HepG2 (cell line): Measurements from ENCODE around the gene PROC. TPM values are rescaled to one million over a fixed set of nuclear protein-coding genes. Genes with fewer than 3 reads are reported as not detected.

ENCODE experiments used
- ATAC-seq: fragments of 200-7000 bp; cut with Tn5 transposase; 3 replicates; pipeline ENCODE4 v1.9.1; 2020; ENCODE audit warnings: mild to moderate bottlenecking, moderate library complexity
- BruUV-seq: library from RNA; stranded (reverse); fragments of 400-500 nt; replicated peaks from 2 replicates; lab custom pipeline; 2021; lab: Mats Ljungman, UMichigan
- CTCF ChIA-PET: fragments of 300-600 bp; formaldehyde crosslinking; extraction: SDS; loops from one replicate; lab custom pipeline; 2021; ENCODE audit warnings: low total read pairs, inconsistent platforms, low intra/inter-chr PET ratio; lab: Yijun Ruan, JAX
- POLR2A ChIA-PET: fragments of 350-600 bp; sonication (Branson Sonifier 250); formaldehyde crosslinking; loops from one replicate; lab custom pipeline; 2020; ENCODE audit warnings: antibody characterized with exemption, inconsistent platforms; lab: Yijun Ruan, JAX
- DNase-seq: peaks from one replicate; pipeline ENCODE4 v3.0.0-alpha.2; 2015; ENCODE audit warnings: low spot score
- FAIRE-seq: peaks from 3 replicates; lab custom pipeline; 2011; peaks lifted over from hg19 to GRCh38; lab: Jason Lieb, UNC
- H2AFZ ChIP-seq: one replicate; pipeline ENCODE4 v1.6.1; 2011; ENCODE audit warnings: low read length, inconsistent platforms
- H3K27ac ChIP-seq: fragments of 300-600 bp; 3 replicates; pipeline ENCODE4 v1.8.0; 2011; ENCODE audit warnings: mixed run types, mild to moderate bottlenecking, mixed read lengths, low read length, inconsistent platforms; ENCODE audit not compliant: insufficient read depth; ENCODE audit errors: extremely low read length
- H3K27me3 ChIP-seq, 2 experiments: fragments of 200-600 bp in 1 of 2; 2 replicates in 1 of 2; 3 replicates in 1 of 2; pipeline versions ENCODE4 v1.6.0 to v1.8.0; 2011; ENCODE audit warnings: low read length in 2 of 2, mild to moderate bottlenecking in 2 of 2, moderate library complexity in 2 of 2, inconsistent platforms in 1 of 2; ENCODE audit not compliant: insufficient read depth in 2 of 2, control insufficient read depth in 1 of 2
- H3K36me3 ChIP-seq, 2 experiments: fragments of 200-600 bp in 1 of 2; replicated peaks in 1 of 2; 2 replicates in 1 of 2; 3 replicates in 1 of 2; pipeline versions ENCODE4 v1.5.1 to v1.8.0; 2011; ENCODE audit warnings: low read length in 2 of 2, inconsistent platforms in 1 of 2; ENCODE audit not compliant: insufficient read depth in 2 of 2, control insufficient read depth in 1 of 2
- H3K4me1 ChIP-seq: 2 replicates; pipeline ENCODE4 v1.5.1; 2012; ENCODE audit warnings: low read length, inconsistent platforms; ENCODE audit not compliant: insufficient read depth
- H3K4me2 ChIP-seq: 2 replicates; pipeline ENCODE4 v1.6.0; 2011; ENCODE audit warnings: low read depth, low read length, inconsistent platforms
- H3K4me3 ChIP-seq, 3 experiments: fragments of 200-600 bp in 1 of 3; sonication (generic), shearing (Covaris generic) in 1 of 3; replicated peaks in 1 of 3; 2 replicates each; pipeline ENCODE4 v1.5.1; 2011 to 2016; ENCODE audit warnings: low read length in 3 of 3, inconsistent platforms in 2 of 3, low read depth in 2 of 3, mild to moderate bottlenecking in 2 of 3, control low read depth in 1 of 3, mixed read lengths in 1 of 3; ENCODE audit not compliant: insufficient read depth in 1 of 3
- H3K79me2 ChIP-seq: one replicate; pipeline ENCODE4 v1.6.1; 2011; ENCODE audit warnings: low read length, inconsistent platforms; ENCODE audit not compliant: insufficient read depth
- H3K9ac ChIP-seq: 2 replicates; pipeline ENCODE4 v1.6.0; 2011; ENCODE audit warnings: mild to moderate bottlenecking, low read depth, low read length, inconsistent platforms; ENCODE audit not compliant: insufficient read depth
- H3K9me3 ChIP-seq: 2 replicates; pipeline ENCODE4 v1.5.1; 2012; ENCODE audit warnings: mild to moderate bottlenecking, low read length
- H4K20me1 ChIP-seq: 2 replicates; pipeline ENCODE4 v1.6.0; 2011; ENCODE audit warnings: inconsistent platforms, mild to moderate bottlenecking, low read length, moderate library complexity; ENCODE audit not compliant: insufficient read depth
- ARNT2 ChIP-seq: sonication (generic); formaldehyde crosslinking; IDR thresholded peaks from 2 replicates; pipeline ENCODE4 v1.8.0; 2022; ENCODE audit warnings: mild to moderate bottlenecking, low read depth, missing genetic modification reagents, moderate library complexity
- ATF7-NPFF ChIP-seq: sonication (generic); formaldehyde crosslinking; IDR thresholded peaks from 2 replicates; pipeline ENCODE4 v1.8.1; 2023; ENCODE audit warnings: mild to moderate bottlenecking, low read depth, missing genetic modification reagents, moderate library complexity
- HNF4G ChIP-seq, 2 experiments: sonication (generic) in 1 of 2; formaldehyde crosslinking in 1 of 2; IDR thresholded peaks; 2 replicates each; pipeline versions ENCODE4 v1.4.0 to v1.6.1; 2011 to 2020; ENCODE audit warnings: borderline replicate concordance in 2 of 2, low read depth in 2 of 2, mild to moderate bottlenecking in 2 of 2, low read length in 1 of 2, missing genetic modification reagents in 1 of 2, moderate library complexity in 1 of 2
- HNRNPLL ChIP-seq: fragments of 200-400 bp; formaldehyde crosslinking; IDR thresholded peaks from 2 replicates; pipeline ENCODE4 v1.6.1; 2017; ENCODE audit warnings: mild to moderate bottlenecking, low read depth, low read length; ENCODE audit not compliant: poor library complexity, severe bottlenecking
- JUNB ChIP-seq: sonication (generic); formaldehyde crosslinking; IDR thresholded peaks from 2 replicates; pipeline ENCODE4 v1.8.0; 2022; ENCODE audit warnings: missing genetic modification reagents, mild to moderate bottlenecking, borderline replicate concordance
- KDM2A ChIP-seq: sonication (generic); formaldehyde crosslinking; IDR thresholded peaks from 2 replicates; pipeline ENCODE4 v1.4.0; 2020; ENCODE audit warnings: low read depth, missing genetic modification reagents, borderline replicate concordance
- ZBTB40 ChIP-seq, 2 experiments: fragments of 450-650 bp in 1 of 2; sonication (generic) in 1 of 2; formaldehyde crosslinking in 1 of 2; IDR thresholded peaks; 2 replicates each; pipeline versions ENCODE4 v1.6.1 to v1.8.0; 2016 to 2022; ENCODE audit warnings: antibody characterized with exemption in 1 of 2, mild to moderate bottlenecking in 1 of 2, missing genetic modification reagents in 1 of 2
- ZEB1 ChIP-seq: IDR thresholded peaks from 2 replicates; pipeline ENCODE4 v1.6.1; 2012; ENCODE audit warnings: mild to moderate bottlenecking, low read depth, inconsistent platforms; ENCODE audit not compliant: insufficient replicate concordance
- ZFP36 ChIP-seq: fragments of 150-350 bp; IDR thresholded peaks from 2 replicates; pipeline ENCODE4 v1.6.1; 2018; ENCODE audit warnings: borderline replicate concordance, low read length, low read depth; ENCODE audit not compliant: partially characterized antibody
- ZFP36L2 ChIP-seq: sonication (generic); formaldehyde crosslinking; IDR thresholded peaks from 2 replicates; pipeline ENCODE4 v1.4.0; 2020; ENCODE audit warnings: missing genetic modification reagents
- ZNF367 ChIP-seq: sonication (generic); formaldehyde crosslinking; IDR thresholded peaks from 2 replicates; pipeline ENCODE4 v1.4.0; 2020; ENCODE audit warnings: missing genetic modification reagents, borderline replicate concordance
- ZNF883 ChIP-seq: sonication (generic); formaldehyde crosslinking; IDR thresholded peaks from 2 replicates; pipeline ENCODE4 v1.5.1; 2020; ENCODE audit warnings: mild to moderate bottlenecking, missing genetic modification reagents; ENCODE audit errors: not compliant biosample characterization
- WGBS: methylation state at CpG from one replicate; pipeline ENCODE4 v1.1.6; 2017; ENCODE audit warnings: low lambda C conversion rate; 5-methylcytosine and 5-hydroxymethylcytosine counted together
- in situ Hi-C: cut with HindIII; loops from 2 replicates; pipeline ENCODE4 v1.10.0; 2017; ENCODE audit warnings: low pct_unique_long_range_greater_than_20kb; ENCODE audit not compliant: extremely low pct_ligation_motif_present
- intact Hi-C: fragments of 100-400 bp; cut with micrococcal nuclease; formaldehyde crosslinking; loops from one replicate; pipeline ENCODE4 v1.10.0; 2022; ENCODE audit not compliant: unreplicated experiment
- polyA plus RNA-seq, 8 experiments: library from polyadenylated mRNA; depleted of rRNA in 3 of 8; stranded (reverse) in 7 of 8; unstranded in 1 of 8; fragments of >200 nt; fragmentation: Illumina TruSeq in 4 of 8; extraction: Trizol in 4 of 8; gene quantifications; 2 replicates each; pipeline versions ENCODE4 v1.2.1 to v1.2.3, GENCODE V29; 2011 to 2016; ENCODE audit warnings: low read depth in 4 of 8, missing spikeins in 1 of 8, mixed read lengths in 1 of 8; ENCODE audit not compliant: insufficient read depth in 1 of 8
- total RNA-seq, 5 experiments: library from RNA; depleted of rRNA; stranded (reverse); fragments of >200 nt; fragmentation: Illumina TruSeq; extraction: Trizol; gene quantifications; 2 replicates each; pipeline ENCODE4 v1.2.3, GENCODE V29; 2016; ENCODE audit warnings: low read depth in 1 of 5
- TF ChIP-seq, protein P1 (sequence below): sonication (generic); formaldehyde crosslinking; IDR thresholded peaks from 2 replicates; pipeline ENCODE4 v1.5.1; 2020; ENCODE audit warnings: missing genetic modification reagents, mild to moderate bottlenecking, borderline replicate concordance

The PROC gene
- total and polyA plus RNA-seq, 2 of the 13 experiments (the other 11 are each of a cell fraction or from before 2014, with no cell fraction given): 134 to 185 TPM

DNA sequence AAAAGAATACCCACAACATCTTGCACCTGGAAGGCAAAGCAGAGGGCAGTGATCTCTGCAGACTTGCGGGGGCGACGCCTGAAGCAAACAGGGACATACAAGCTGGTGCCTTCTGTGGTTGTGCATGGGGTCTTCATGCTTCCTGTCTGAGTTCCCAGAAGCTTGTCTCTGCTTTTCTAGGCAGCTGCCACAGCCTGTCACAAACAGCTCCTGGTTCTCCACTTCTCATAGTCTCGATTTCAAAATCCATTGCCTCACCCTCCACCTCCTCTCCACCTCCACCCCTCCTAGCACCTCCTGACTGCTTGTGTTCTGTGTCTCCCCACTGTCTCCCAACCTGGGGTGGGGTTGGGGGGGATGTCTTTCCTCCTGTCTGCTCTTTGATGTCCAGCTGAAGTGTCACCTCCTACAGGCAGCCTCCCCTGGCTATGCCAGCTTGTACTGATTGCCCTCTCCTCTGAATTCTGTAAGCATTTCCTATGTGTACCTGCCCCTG, 1.7 kb upstream of the PROC start:
- Histone ChIP-seq H3K4me1 (peaks cover 100% of the 10 kb centered on the region), H3K4me2 (no peak overlapping the region; the same call in 1 of the 2 replicates), H4K20me1 (no peaks in the 10 kb centered on the region), H3K9ac (0 out of 2 replicates have a peak overlapping the region, but pooled peaks have one; percentile 97), H3K27ac (peak overlapping the region; percentile 96), H2AFZ (no peak overlapping the region), H3K27me3 (no peaks in the 10 kb centered on the region), H3K4me3 (no peak overlapping the region), H3K79me2 (peaks cover 40% of the 10 kb centered on the region), H3K36me3 (peaks cover 6 to 15% of the 10 kb centered on the region in 2 experiments; a peak in 4 of 5 replicates), H3K9me3 (0 out of 2 replicates have a peak, but pooled peaks cover 5% of the 10 kb centered on the region)
- 78% methylated on average over 4 of the region's 4 CpGs for WGBS
- DNase-seq (no peak), FAIRE-seq (peak; percentile 21), ATAC-seq (no peak)
- no TSS peak for BruUV-seq
- intact Hi-C loops (loop anchor here (5.0 kb wide), 1 partner anchor 59 kb away; no protein-coding TSS in a partner anchor), in situ Hi-C loops (no loop called here)
- ChIA-PET CTCF (no interaction called here), POLR2A (interaction anchor here (0.9 to 8.1 kb wide), 5 partner anchors 15 to 39 kb away, joined by 3 to 229 read pairs (median 11); no protein-coding TSS in a partner anchor)
- TF ChIP-seq ATF7-NPFF (CRISPR knock-in tag) (no peak), ZFP36 (peak; percentile 65), ZNF367 (CRISPR knock-in tag) (no peak), ARNT2 (CRISPR knock-in tag) (0 out of 2 replicates have a peak, but pooled peaks have one; percentile 45), ZEB1 (no peak), ZFP36L2 (no peak), ZNF883 (CRISPR knock-in tag) (peak; percentile 3), ZBTB40 (IDR thresholded peaks at IDR 0.05) (no peak), ZBTB40 (CRISPR knock-in tag; IDR thresholded peaks at IDR 0.05) (no peak), HNF4G (IDR thresholded peaks at IDR 0.05; ENCODE audit: borderline replicate concordance, low read depth, low read length) (no peak), HNF4G (CRISPR knock-in tag; IDR thresholded peaks at IDR 0.05; ENCODE audit: borderline replicate concordance, low read depth) (no peak), HNRNPLL (no peak), KDM2A (CRISPR knock-in tag) (no peak), JUNB (CRISPR knock-in tag) (no peak)
- TF ChIP-seq, protein P1, sequence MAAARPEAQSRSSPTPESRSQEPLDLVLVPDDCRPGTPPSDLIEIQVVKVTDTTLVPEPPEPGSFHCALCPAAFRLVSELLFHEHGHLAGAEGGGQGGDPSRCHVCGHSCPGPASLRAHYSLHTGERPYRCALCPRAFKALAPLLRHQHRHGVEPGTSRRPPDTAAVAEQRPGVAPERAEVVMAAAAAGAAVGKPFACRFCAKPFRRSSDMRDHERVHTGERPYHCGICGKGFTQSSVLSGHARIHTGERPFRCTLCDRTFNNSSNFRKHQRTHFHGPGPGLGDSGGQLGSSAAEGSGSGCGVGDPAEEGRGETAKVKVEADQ (CRISPR knock-in tag): no peak
